ENCODE results near the gene TARDBP.

The TARDBP gene

DNA sequence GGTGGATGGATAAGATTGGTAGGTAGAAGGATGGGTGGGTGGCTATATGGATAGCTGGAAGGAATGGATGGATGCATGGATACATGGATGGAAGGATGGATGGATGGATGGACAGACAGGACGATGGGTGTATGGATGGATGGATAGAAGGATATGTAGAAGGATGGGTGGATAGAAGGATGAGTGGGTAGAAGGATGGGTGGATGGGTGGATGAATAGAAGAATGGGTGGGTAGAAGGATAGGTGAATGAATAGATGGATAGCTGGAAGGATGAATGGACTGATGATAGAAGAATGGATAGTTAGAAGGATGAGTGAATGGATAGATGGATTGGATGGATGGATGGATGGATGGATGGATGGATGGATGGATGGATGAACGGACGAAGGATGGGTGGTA lies 29.6 kb downstream of the TARDBP start:
- H3K4me1 ChIP-seq (ENCODE audit: insufficient read depth, insufficient read length), result peaks cover 5% of the 10 kb centered on the region
- no peak for DNase-seq (ENCODE audit: low read depth, low spot score)
- no peak overlapping the region for H3K9ac ChIP-seq (ENCODE audit: insufficient read length, low read depth)
- no peaks in the 10 kb centered on the region for H3K36me3 ChIP-seq (ENCODE audit: insufficient read depth, insufficient read length, low read length)
- TF ChIP-seq YY1 (IDR thresholded peaks at IDR 0.05; ENCODE audit: insufficient read depth, insufficient read length), result no peak
- no peak for TF ChIP-seq ZNF274 (IDR thresholded peaks at IDR 0.05; ENCODE audit: low read depth, low read length)
- no peak for TF ChIP-seq SUZ12 (IDR thresholded peaks at IDR 0.05; ENCODE audit: extremely low read depth, insufficient read depth, insufficient read length)
- H3K9me3 ChIP-seq (ENCODE audit: insufficient read depth, low read length), result no peaks in the 10 kb centered on the region
- no peak overlapping the region for H3K4me3 ChIP-seq (ENCODE audit: insufficient read length, low read depth)
- H3K27me3 ChIP-seq (ENCODE audit: insufficient read depth, insufficient read length), result peaks cover 2% of the 10 kb centered on the region

DNA sequence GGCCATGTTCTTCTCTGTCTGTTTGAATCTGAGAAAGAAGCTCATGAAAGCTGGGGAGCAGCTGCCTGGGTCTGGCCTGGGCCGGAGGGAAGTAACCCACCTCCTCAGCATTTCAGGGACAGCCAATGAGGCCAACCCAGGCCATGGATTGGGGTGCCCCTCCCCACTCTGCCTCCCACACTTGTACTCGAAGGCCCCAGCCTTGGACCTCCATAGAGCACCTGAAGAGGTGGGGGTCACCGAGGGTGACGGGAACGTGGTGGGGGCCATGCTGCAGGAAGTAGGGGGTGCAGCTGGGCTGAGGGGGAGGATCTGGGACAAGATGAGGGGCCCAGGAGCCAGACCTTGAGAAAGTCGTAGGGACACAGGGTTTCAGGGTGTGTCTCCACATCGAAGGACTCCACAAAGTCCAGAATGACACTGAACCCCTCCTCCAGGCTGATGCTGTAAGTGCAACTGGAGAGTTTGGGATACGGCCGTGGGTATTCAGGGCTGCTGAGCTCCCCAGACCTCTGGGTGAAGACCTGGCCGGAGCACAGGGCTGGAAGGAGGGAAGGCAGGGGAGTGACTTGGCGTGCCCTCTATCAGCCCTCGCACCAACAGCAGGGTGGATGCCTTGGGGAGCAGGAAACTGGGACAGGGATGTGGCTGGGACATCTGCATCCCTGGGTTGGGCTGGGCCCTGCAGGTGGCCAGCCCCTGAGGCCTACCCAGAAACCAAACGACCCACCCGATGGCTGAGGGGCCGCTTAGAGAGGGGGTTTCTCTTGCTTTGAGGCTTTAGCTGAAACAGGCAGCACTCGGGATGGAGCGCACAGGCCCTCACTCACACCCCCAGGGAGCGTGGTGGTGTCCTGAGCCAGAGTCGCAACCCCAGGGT lies 30.8 kb downstream of the TARDBP start:
- no peak for TF ChIP-seq SUZ12 (IDR thresholded peaks at IDR 0.05; ENCODE audit: extremely low read depth, insufficient read depth, insufficient read length)
- no peak for TF ChIP-seq YY1 (IDR thresholded peaks at IDR 0.05; ENCODE audit: insufficient read depth, insufficient read length)
- no peak for TF ChIP-seq ZNF274 (IDR thresholded peaks at IDR 0.05; ENCODE audit: low read depth, low read length)
- Histone ChIP-seq H3K4me3 (ENCODE audit: insufficient read length, low read depth) (no peak overlapping the region), H3K36me3 (ENCODE audit: insufficient read depth, insufficient read length, low read length) (no peaks in the 10 kb centered on the region), H3K9me3 (ENCODE audit: insufficient read depth, low read length) (no peaks in the 10 kb centered on the region), H3K27me3 (ENCODE audit: insufficient read depth, insufficient read length) (no peaks in the 10 kb centered on the region), H3K9ac (ENCODE audit: insufficient read length, low read depth) (no peak overlapping the region), H3K4me1 (ENCODE audit: insufficient read depth, insufficient read length) (peaks cover 5% of the 10 kb centered on the region)
- DNase-seq (ENCODE audit: low read depth, low spot score), result no peak

DNA sequence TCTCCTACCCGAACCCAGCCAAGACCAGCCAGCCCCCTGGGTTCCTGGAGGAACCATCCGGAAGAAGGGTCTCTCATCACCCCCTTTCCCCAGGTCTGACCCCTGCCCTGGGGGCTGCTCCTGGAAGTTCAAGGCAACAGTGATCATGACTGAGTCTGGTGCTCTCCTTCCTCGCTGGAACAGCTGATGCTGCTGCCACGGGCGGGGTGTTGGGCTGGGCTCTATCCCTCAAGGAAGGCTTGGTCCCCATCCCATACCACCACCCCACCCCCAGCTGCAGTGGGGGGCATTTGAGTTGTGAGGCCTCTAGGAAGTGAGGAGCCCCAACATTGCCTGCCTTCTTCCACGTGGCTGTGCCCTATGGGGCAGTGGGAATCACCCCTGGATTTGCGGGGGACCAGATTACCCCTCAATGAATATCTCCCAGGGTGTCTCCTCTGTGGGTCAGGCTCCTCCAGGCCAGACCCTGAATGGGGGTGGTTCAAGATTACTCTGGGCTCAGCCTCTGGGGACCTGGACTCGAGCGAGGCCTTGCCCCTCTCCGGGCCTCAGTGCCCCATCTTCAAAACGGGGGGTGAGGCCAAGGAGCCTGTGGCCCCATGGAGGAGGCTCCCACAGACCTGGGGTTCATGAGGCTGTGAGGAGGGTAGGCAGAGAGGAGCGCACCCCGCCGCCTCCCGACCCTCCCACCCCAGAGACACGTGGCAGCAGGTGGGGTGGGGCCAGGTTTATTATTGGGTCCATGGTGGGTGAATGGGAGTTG lies 31.8 kb downstream of the TARDBP start:
- peaks cover 5% of the 10 kb centered on the region for H3K4me1 ChIP-seq (ENCODE audit: insufficient read depth, insufficient read length)
- H3K9me3 ChIP-seq (ENCODE audit: insufficient read depth, low read length), result no peaks in the 10 kb centered on the region
- no peak for DNase-seq (ENCODE audit: low read depth, low spot score)
- no peak overlapping the region for H3K9ac ChIP-seq (ENCODE audit: insufficient read length, low read depth)
- TF ChIP-seq YY1 (IDR thresholded peaks at IDR 0.05; ENCODE audit: insufficient read depth, insufficient read length) (no peak), SUZ12 (IDR thresholded peaks at IDR 0.05; ENCODE audit: extremely low read depth, insufficient read depth, insufficient read length) (no peak), ZNF274 (IDR thresholded peaks at IDR 0.05; ENCODE audit: low read depth, low read length) (no peak)
- H3K36me3 ChIP-seq (ENCODE audit: insufficient read depth, insufficient read length, low read length), result no peaks in the 10 kb centered on the region
- no peak overlapping the region for H3K4me3 ChIP-seq (ENCODE audit: insufficient read length, low read depth)
- H3K27me3 ChIP-seq (ENCODE audit: insufficient read depth, insufficient read length), result no peaks in the 10 kb centered on the region

DNA sequence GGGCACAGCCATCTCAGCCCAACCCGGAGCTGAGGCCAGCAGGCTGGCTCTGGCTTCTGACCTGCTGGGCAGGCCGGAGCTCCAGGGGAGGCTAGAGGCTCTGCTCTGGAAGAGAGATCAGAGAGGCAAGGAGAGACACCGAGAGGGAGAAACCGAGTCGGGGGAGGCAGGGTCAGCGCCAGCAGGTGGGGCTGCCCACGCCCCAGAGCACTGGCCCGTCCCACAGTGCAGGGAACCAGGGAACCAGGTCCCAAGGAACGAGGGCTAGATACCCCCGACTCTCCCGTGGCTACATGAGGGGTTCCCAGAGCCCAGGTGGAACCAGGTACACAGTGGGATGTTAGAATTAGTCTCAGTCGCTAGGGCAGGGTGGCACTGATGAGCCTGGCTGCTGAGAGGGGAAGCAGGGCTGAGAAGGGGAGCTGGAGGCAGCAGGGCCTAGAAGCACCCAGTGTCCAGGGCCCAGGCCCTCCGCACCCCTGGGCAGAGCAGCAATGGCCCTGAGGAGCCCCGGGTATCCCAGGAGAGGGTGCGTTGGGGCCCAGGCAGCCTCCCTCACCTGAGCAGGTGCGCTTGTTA lies 32.5 kb downstream of the TARDBP start:
- peaks cover 5% of the 10 kb centered on the region for H3K4me1 ChIP-seq (ENCODE audit: insufficient read depth, insufficient read length)
- H3K4me3 ChIP-seq (ENCODE audit: insufficient read length, low read depth), result no peak overlapping the region
- TF ChIP-seq YY1 (IDR thresholded peaks at IDR 0.05; ENCODE audit: insufficient read depth, insufficient read length) (no peak), ZNF274 (IDR thresholded peaks at IDR 0.05; ENCODE audit: low read depth, low read length) (no peak), SUZ12 (IDR thresholded peaks at IDR 0.05; ENCODE audit: extremely low read depth, insufficient read depth, insufficient read length) (no peak)
- no peaks in the 10 kb centered on the region for H3K27me3 ChIP-seq (ENCODE audit: insufficient read depth, insufficient read length)
- H3K9ac ChIP-seq (ENCODE audit: insufficient read length, low read depth), result no peak overlapping the region
- H3K9me3 ChIP-seq (ENCODE audit: insufficient read depth, low read length), result no peaks in the 10 kb centered on the region
- DNase-seq (ENCODE audit: low read depth, low spot score), result no peak
- no peaks in the 10 kb centered on the region for H3K36me3 ChIP-seq (ENCODE audit: insufficient read depth, insufficient read length, low read length)

DNA sequence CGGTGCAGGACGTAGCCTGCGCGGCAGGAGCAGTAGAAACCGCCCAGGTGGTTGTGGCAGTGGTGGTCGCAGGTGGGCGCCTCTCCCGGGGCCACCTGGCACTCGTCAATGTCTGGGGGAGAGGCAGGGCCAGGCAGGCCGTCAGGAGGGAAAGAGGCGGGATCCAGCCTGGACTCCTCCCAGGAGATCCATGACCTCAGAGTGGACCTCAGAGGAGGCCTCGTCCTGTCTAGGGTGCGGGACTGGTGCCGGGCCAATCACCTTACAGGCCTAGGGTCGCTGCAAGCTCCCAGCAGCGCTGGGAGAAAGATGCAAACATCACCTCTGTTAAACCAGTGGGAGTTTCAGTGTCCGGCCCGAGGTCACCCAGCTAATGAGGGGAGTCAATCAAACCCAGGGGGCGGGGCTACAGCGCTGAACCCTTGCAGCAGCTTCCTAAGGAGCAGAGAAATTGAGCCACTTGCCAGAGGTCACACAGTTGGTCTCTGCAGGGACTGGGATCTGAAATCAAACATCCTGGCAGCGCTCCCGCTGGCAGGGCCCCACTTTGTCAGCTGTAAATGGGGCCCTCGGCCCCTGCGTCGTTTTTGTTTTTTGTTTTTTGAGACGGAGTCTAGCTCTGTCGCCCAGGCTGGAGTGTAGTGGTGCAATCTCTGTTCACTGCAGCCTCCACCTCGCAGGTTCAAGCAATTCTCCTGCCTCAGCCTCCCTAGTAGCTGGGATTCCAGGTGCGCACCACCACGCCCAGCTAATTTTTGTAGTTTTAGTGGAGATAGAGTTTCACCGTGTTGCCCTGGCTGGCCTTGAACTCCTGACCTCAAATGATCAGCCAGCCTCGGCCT lies 33.2 kb downstream of the TARDBP start:
- DNase-seq (ENCODE audit: low read depth, low spot score), result no peak
- no peak for TF ChIP-seq YY1 (IDR thresholded peaks at IDR 0.05; ENCODE audit: insufficient read depth, insufficient read length)
- no peak for TF ChIP-seq ZNF274 (IDR thresholded peaks at IDR 0.05; ENCODE audit: low read depth, low read length)
- TF ChIP-seq SUZ12 (IDR thresholded peaks at IDR 0.05; ENCODE audit: extremely low read depth, insufficient read depth, insufficient read length), result no peak
- no peak overlapping the region for H3K4me3 ChIP-seq (ENCODE audit: insufficient read length, low read depth)

DNA sequence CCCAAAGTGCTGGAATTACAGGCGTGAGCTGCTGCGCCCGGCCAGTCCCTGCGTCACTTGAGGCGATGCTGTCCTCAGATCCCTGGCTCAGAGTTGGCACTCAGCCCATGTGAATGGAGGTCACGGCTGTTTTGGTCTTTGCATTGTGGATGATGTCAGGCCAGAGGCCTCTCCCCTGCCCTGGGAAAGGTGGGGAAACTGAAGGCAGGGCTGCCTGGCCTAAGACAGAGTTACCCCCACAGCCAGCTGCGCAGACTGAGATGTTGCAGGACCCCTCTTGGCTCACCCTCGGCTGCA lies 33.8 kb downstream of the TARDBP start:
- no peaks in the 10 kb centered on the region for H3K9me3 ChIP-seq (ENCODE audit: insufficient read depth, low read length)
- no peak overlapping the region for H3K4me3 ChIP-seq (ENCODE audit: insufficient read length, low read depth)
- H3K4me1 ChIP-seq (ENCODE audit: insufficient read depth, insufficient read length), result peaks cover 5% of the 10 kb centered on the region
- no peak for DNase-seq (ENCODE audit: low read depth, low spot score)
- TF ChIP-seq YY1 (IDR thresholded peaks at IDR 0.05; ENCODE audit: insufficient read depth, insufficient read length) (no peak), SUZ12 (IDR thresholded peaks at IDR 0.05; ENCODE audit: extremely low read depth, insufficient read depth, insufficient read length) (no peak), ZNF274 (IDR thresholded peaks at IDR 0.05; ENCODE audit: low read depth, low read length) (no peak)
- H3K36me3 ChIP-seq (ENCODE audit: insufficient read depth, insufficient read length, low read length), result no peaks in the 10 kb centered on the region
- peak overlapping the region; percentile 21 for H3K9ac ChIP-seq (ENCODE audit: insufficient read length, low read depth)
- no peaks in the 10 kb centered on the region for H3K27me3 ChIP-seq (ENCODE audit: insufficient read depth, insufficient read length)

More for the DNA sequence above, 33.2 kb downstream of the TARDBP start:
- H3K36me3 ChIP-seq (ENCODE audit: insufficient read depth, insufficient read length, low read length), result no peaks in the 10 kb centered on the region
- peaks cover 5% of the 10 kb centered on the region for H3K4me1 ChIP-seq (ENCODE audit: insufficient read depth, insufficient read length)
- no peaks in the 10 kb centered on the region for H3K27me3 ChIP-seq (ENCODE audit: insufficient read depth, insufficient read length)
- no peak overlapping the region for H3K9ac ChIP-seq (ENCODE audit: insufficient read length, low read depth)
- H3K9me3 ChIP-seq (ENCODE audit: insufficient read depth, low read length), result no peaks in the 10 kb centered on the region

All from NT2/D1 (cell line).